Type B pancreatic cell (in vitro differentiated cells): ENCODE data around the gene CPEB4. TPM values are rescaled to one million over a fixed set of nuclear protein-coding genes. Genes with fewer than 3 reads are reported as not detected.

ENCODE experiments used
- DNase-seq: peaks from one replicate; pipeline ENCODE4 v3.0.0; 2021; ENCODE audit warnings: mixed read lengths; ENCODE audit not compliant: unreplicated experiment; ENCODE audit errors: extremely low spot score
- H3K27ac Mint-ChIP-seq: 2 replicates; pipeline ENCODE4 v1.8.0; 2021; ENCODE audit warnings: mild to moderate bottlenecking, mixed read lengths
- H3K27me3 Mint-ChIP-seq: 2 replicates; pipeline ENCODE4 v1.8.0; 2021; ENCODE audit warnings: mixed read lengths
- H3K36me3 Mint-ChIP-seq: 2 replicates; pipeline ENCODE4 v1.8.0; 2021; ENCODE audit warnings: mixed read lengths
- H3K4me1 Mint-ChIP-seq: one replicate; pipeline ENCODE4 v1.8.0; 2021; ENCODE audit warnings: mixed read lengths; ENCODE audit not compliant: unreplicated experiment
- H3K4me3 Mint-ChIP-seq: 2 replicates; pipeline ENCODE4 v1.8.0; 2021; ENCODE audit warnings: mild to moderate bottlenecking, mixed read lengths
- H3K9me3 Mint-ChIP-seq: 2 replicates; pipeline ENCODE4 v1.8.0; 2021; ENCODE audit warnings: mixed read lengths
- CTCF ChIP-seq: fragments of 200-600 bp; sonication (generic); conservative IDR thresholded peaks from 2 replicates; pipeline ENCODE4 v1.5.0; 2021; ENCODE audit warnings: antibody characterized with exemption, mild to moderate bottlenecking
- total RNA-seq: library from RNA; stranded (reverse); gene quantifications from 2 replicates; pipeline ENCODE4 v1.2.1, GENCODE V29; 2021; ENCODE audit warnings: low replicate concordance

CPEB4 gene
- total RNA-seq, 1 donor from 2014 or later, result 53.2 TPM

GRCh38 chr5:173915310-173916014 is 27.3 kb downstream of the CPEB4 start:
- no peak for TF ChIP-seq CTCF
- peaks cover 3% of the 10 kb centered on the region for H3K36me3 Mint-ChIP-seq
- no peaks in the 10 kb centered on the region for H3K9me3 Mint-ChIP-seq
- no peak for DNase-seq
- H3K4me1 Mint-ChIP-seq, result peaks cover 17% of the 10 kb centered on the region
- H3K27me3 Mint-ChIP-seq, result no peaks in the 10 kb centered on the region
- no peak overlapping the region for H3K27ac Mint-ChIP-seq
- no peak overlapping the region for H3K4me3 Mint-ChIP-seq

- Mint-ChIP-seq H3K27ac (no peak overlapping the region), H3K36me3 (peaks cover 3% of the 10 kb centered on the region), H3K4me1 (peaks cover 17% of the 10 kb centered on the region), H3K27me3 (no peaks in the 10 kb centered on the region), H3K9me3 (no peaks in the 10 kb centered on the region), H3K4me3 (peak overlapping the region; percentile 12)
- no peak for TF ChIP-seq CTCF
- no peak for DNase-seq
Observed at GRCh38 chr5:173916233-173916632, 28.1 kb downstream of the CPEB4 start.

GRCh38 chr5:173917788-173918786 is 29.9 kb downstream of the CPEB4 start:
- Mint-ChIP-seq H3K4me3 (no peak overlapping the region), H3K36me3 (no peaks in the 10 kb centered on the region), H3K4me1 (peaks cover 18% of the 10 kb centered on the region), H3K27ac (no peak overlapping the region), H3K27me3 (no peaks in the 10 kb centered on the region), H3K9me3 (no peaks in the 10 kb centered on the region)
- TF ChIP-seq CTCF, result no peak
- no peak for DNase-seq

- no peaks in the 10 kb centered on the region for H3K27me3 Mint-ChIP-seq
- H3K9me3 Mint-ChIP-seq, result no peaks in the 10 kb centered on the region
- no peak for TF ChIP-seq CTCF
- no peak overlapping the region for H3K27ac Mint-ChIP-seq
- peaks cover 22% of the 10 kb centered on the region for H3K4me1 Mint-ChIP-seq
- no peak overlapping the region for H3K4me3 Mint-ChIP-seq
- no peak for DNase-seq
- no peaks in the 10 kb centered on the region for H3K36me3 Mint-ChIP-seq
Observed at GRCh38 chr5:173919443-173919842, 31.3 kb downstream of the CPEB4 start.

- no peak overlapping the region for H3K27ac Mint-ChIP-seq
- H3K4me3 Mint-ChIP-seq, result no peak overlapping the region
- no peaks in the 10 kb centered on the region for H3K27me3 Mint-ChIP-seq
- no peaks in the 10 kb centered on the region for H3K9me3 Mint-ChIP-seq
- no peak for TF ChIP-seq CTCF
- H3K36me3 Mint-ChIP-seq, result peaks cover 7% of the 10 kb centered on the region
- DNase-seq, result no peak
- peaks cover 29% of the 10 kb centered on the region for H3K4me1 Mint-ChIP-seq
Observed at GRCh38 chr5:173920024-173920753, 32.0 kb downstream of the CPEB4 start.
